Activated CD8-positive, alpha-beta memory T cell treated with anti-CD3 and anti-CD28 coated beads, Interleukin-2, amount 10 ng/mL, durations not matched to agents 7 days and 5 days (primary cell): ENCODE data around the gene DQX1. TPM values are rescaled to one million over a fixed set of nuclear protein-coding genes. Genes with fewer than 3 reads are reported as not detected.
A peak's percentile ranks its signal among the peaks of the same experiment; 100 is the strongest.

Experiments used
- ATAC-seq: fragments of 150-1000 bp; cut with Tn5 transposase; one replicate; pipeline ENCODE4 v1.10.0; 2021; ENCODE audit warnings: moderate library complexity
- CTCF ChIA-PET: fragments of 350-600 bp; sonication (Branson Sonifier 250); formaldehyde crosslinking; loops from one replicate; lab custom pipeline; 2021; ENCODE audit warnings: antibody characterized with exemption; lab: Charles Lee
- DNase-seq: peaks from one replicate; pipeline ENCODE4 v3.0.0-alpha.2; 2020
- H3K27ac Mint-ChIP-seq: one replicate; pipeline ENCODE4 v1.8.0; 2021; ENCODE audit warnings: mild to moderate bottlenecking, mixed read lengths
- H3K27me3 Mint-ChIP-seq: one replicate; pipeline ENCODE4 v1.8.0; 2021; ENCODE audit warnings: mixed read lengths
- H3K36me3 Mint-ChIP-seq: one replicate; pipeline ENCODE4 v1.8.0; 2021; ENCODE audit warnings: mild to moderate bottlenecking, mixed read lengths
- H3K4me1 Mint-ChIP-seq: one replicate; pipeline ENCODE4 v1.8.0; 2021; ENCODE audit warnings: mixed read lengths
- H3K4me3 Mint-ChIP-seq: one replicate; pipeline ENCODE4 v1.8.0; 2021; ENCODE audit warnings: mild to moderate bottlenecking, moderate library complexity, mixed read lengths
- H3K9me3 Mint-ChIP-seq: one replicate; pipeline ENCODE4 v1.8.0; 2022; ENCODE audit warnings: low read depth, mixed read lengths
- total RNA-seq, 2 experiments: library from RNA; stranded (reverse); gene quantifications; one replicate each; pipeline ENCODE4 v1.2.3, GENCODE V29; 2021

The DQX1 gene
- total RNA-seq, 2 experiments from 2014 or later, result 0.38 to 0.94 TPM

DNA sequence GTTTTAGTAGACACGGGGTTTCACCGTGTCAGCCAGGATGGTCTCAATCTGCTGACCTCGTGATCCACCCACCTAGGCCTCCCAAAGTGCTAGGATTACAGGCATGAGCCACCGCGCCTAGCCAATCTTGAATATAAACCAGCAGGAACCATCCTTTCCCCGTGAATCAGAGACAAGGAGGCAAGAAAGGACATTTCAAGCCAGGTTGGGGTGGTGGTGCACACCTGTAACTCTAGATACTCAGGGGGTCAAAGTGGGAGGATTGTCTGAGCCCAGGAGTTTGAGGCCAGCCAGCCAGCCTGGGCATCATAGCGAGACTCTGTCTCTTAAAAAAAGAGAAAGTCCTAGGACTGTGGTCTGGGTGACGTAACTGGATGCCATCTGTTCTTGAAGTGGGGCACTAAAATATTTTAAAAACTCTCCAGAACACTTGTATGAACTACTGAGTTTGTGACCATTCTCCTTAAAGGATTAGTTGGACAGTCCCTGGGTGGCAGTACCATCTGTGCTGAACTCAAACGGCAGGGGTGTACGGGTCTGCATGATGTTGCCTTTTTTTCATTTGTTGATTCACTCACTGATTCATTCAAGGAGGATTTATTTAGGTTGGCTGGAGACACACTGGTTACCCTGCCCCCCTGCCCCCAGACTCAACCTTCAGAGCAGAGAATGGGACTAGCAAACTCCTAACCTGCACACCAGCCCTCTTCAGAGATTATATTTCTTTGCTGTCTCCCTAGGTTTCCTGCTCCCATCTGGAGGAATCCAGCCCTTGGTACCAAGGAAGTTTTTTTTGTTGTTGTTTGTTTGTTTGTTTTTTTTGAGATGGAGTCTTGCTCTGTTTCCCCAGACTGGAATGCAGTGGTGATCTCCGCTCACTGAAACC lies 14.7 kb downstream of the DQX1 start:
- Mint-ChIP-seq H3K27me3 (peaks cover 45% of the 10 kb centered on the region), H3K36me3 (peaks cover 3% of the 10 kb centered on the region), H3K9me3 (no peaks in the 10 kb centered on the region), H3K27ac (no peak overlapping the region), H3K4me3 (no peak overlapping the region), H3K4me1 (peaks cover 48% of the 10 kb centered on the region)
- ATAC-seq, result no peak
- DNase-seq, result no peak
- CTCF ChIA-PET, result interaction anchor here (4.2 kb wide), 1 partner anchor 7 kb away, joined by 21 read pairs; no protein-coding TSS in a partner anchor

DNA sequence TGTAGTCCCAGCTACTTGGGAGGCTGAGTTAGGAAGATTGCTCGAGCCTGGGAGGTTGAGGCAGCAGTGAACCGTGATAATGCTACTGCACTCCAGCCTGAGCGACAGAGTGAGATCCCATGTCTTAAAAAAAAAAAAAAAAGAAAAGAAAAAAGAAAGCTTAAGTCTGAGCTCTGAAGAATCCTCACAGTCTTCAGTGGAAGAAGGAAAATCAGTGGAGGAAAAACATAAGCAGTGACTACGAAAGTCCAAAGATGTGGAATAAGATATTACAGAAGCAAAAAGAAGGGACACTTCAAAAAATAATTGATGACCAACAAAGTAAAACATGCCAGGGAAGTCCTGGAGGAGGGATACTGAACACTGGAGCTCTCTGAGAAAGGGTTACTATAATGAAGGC lies 15.8 kb downstream of the DQX1 start:
- Mint-ChIP-seq H3K4me1 (peaks cover 46% of the 10 kb centered on the region), H3K9me3 (no peaks in the 10 kb centered on the region), H3K27me3 (peaks cover 36% of the 10 kb centered on the region), H3K27ac (no peak overlapping the region), H3K4me3 (no peak overlapping the region), H3K36me3 (peaks cover 3% of the 10 kb centered on the region)
- DNase-seq (no peak), ATAC-seq (no peak)
- CTCF ChIA-PET, result interaction anchor here (0.6 to 2.3 kb wide), 5 partner anchors 10 to 37 kb away, joined by 3 to 6 read pairs (median 4); partner anchors contain the start of genes CCDC142, LBX2, MRPL53 and TTC31

DNA sequence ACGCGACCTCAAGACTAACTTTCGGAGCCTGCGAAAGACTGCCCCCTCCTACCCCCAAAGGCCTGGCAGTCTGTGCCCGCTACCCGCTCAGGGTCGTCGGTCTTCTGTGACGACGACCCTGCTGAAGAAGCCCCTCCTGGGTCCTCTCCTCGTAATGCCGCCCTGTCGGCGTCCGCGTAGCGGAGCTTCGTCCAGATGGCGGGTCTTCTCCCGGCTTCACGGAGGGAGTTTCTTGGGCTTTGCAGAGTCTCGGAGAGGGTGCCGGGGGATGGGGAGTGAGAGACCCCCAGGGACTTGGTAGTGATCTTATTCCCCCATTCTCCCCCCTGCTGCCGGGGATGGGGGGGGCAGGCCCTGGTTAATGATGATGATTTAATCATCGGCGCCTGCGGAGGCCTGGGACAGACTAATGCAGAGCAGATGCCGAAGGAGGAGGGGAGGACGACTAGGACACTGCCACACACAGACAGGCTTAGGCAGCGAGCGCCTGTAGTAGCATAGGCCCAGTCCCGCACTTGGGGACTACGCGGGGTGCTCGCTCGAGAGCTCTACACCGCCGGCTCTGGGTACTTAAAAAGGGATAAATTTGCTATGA lies 18.0 kb downstream of the DQX1 start:
- H3K36me3 Mint-ChIP-seq, result peaks cover 10% of the 10 kb centered on the region
- peaks cover 26% of the 10 kb centered on the region for H3K27me3 Mint-ChIP-seq
- DNase-seq (no peak), ATAC-seq (no peak)
- no peaks in the 10 kb centered on the region for H3K9me3 Mint-ChIP-seq
- H3K4me1 Mint-ChIP-seq, result peaks cover 54% of the 10 kb centered on the region
- H3K4me3 Mint-ChIP-seq, result peak overlapping the region; percentile 90
- CTCF ChIA-PET, result interaction anchor here (1.2 to 2.5 kb wide), 8 partner anchors 15 to 79 kb away, joined by 3 to 14 read pairs (median 5); partner anchors contain the start of genes CCDC142, INO80B, MRPL53 and TTC31
- H3K27ac Mint-ChIP-seq, result peak overlapping the region; percentile 99

DNA sequence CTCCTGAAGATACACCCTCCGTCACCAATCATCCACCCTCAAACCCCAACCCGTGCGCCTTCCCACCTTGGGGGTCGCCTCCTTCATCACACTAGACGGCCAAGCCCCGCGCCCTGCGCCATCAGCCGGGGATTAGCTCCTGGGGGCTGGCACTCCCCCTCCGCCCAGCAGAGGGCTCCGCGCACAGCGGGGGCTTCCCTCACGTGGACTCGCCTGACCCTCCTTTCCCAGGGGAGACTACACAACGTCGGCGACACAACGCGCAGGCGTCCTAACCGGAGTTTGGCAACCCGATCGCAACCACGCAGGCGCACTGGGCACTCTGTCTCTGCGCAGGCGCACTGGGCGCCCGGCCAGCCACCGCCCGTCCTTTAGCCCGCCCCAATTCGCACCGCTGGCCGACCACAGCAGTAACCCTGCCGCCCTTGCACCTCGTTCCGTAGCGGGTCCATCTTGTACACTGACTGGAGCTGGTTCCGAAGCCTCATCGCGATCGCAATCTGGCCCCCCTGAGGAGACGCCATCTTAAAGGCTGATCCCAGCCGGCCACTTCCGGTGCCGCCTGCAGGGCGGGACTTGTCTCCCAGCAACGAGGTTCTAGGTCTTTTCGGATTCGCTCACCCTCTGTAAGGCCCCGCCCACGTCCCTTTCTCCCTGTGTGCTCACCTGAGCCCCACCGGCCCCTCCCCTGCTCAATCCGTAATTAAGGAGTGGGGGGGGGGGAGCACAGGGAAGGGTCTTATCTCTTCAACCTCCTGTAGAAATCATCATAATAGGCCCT lies 18.7 kb downstream of the DQX1 start, which contains the start of gene PCGF1:
Gene PCGF1 (minus strand): TSS at position 551 of the 781 bp plus-strand sequence. CDS start 27 bp downstream, at position 524.
- H3K4me1 Mint-ChIP-seq, result peaks cover 59% of the 10 kb centered on the region
- peaks cover 10% of the 10 kb centered on the region for H3K36me3 Mint-ChIP-seq
- peaks cover 24% of the 10 kb centered on the region for H3K27me3 Mint-ChIP-seq
- H3K9me3 Mint-ChIP-seq, result no peaks in the 10 kb centered on the region
- DNase-seq (peak; percentile 99), ATAC-seq (peak; percentile 88)
- CTCF ChIA-PET, result interaction anchor here (0.9 to 2.5 kb wide), 10 partner anchors 8 to 82 kb away, joined by 3 to 14 read pairs (median 4); partner anchors contain the start of genes CCDC142, INO80B, MRPL53 and TTC31
- peak within 1 kb of the TSS; percentile 90 for H3K4me3 Mint-ChIP-seq
- H3K27ac Mint-ChIP-seq, result peak within 1 kb of the TSS; percentile 99

DNA sequence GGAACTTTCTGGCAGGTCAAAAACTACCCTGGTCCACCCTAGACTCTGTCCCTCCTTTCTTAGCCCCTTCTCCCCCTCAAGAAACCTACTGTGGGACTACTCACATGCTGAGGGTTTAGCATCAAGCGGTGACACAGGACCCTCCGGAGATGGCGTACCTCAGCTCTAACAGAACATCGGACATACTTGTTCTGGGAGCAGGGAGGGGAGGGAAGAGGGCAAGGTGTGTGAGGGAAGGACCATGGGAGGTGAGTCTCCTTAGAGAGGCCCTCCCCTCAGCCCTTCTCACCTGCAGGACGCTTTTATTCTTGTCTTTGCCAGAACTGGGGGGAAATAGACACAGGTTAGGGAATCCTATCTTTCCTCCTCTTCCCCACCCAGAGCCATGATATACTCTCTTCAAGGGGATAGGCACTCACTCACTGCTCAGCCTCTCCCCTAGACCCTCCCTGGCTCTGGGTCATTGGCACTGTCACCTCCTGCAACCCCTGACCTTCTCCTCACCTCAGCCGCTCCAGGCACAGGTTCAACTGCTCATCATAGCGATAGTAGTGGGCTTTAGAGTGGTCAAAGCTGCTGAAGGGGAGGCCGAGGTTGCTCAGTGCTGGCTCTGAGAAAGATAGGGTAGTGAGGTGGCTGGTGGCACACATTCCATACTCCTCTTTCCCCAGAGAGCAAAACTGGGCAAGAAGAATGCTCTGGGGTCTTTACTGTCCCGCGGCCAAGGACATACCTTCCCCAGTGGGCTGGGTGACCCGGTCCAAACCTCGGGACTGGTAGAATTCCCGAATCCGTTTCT lies 20.4 kb downstream of the DQX1 start:
- ATAC-seq, result no peak
- H3K4me1 Mint-ChIP-seq, result peaks cover 55% of the 10 kb centered on the region
- H3K36me3 Mint-ChIP-seq, result peaks cover 10% of the 10 kb centered on the region
- H3K27ac Mint-ChIP-seq, result no peak overlapping the region
- no peaks in the 10 kb centered on the region for H3K9me3 Mint-ChIP-seq
- H3K27me3 Mint-ChIP-seq, result peaks cover 24% of the 10 kb centered on the region
- CTCF ChIA-PET, result interaction anchor here (1.3 to 6.9 kb wide), 6 partner anchors 8 to 82 kb away, joined by 3 to 39 read pairs (median 15); partner anchors contain the start of genes AUP1, CCDC142, HTRA2 and TLX2
- H3K4me3 Mint-ChIP-seq, result no peak overlapping the region
- no peak for DNase-seq

DNA sequence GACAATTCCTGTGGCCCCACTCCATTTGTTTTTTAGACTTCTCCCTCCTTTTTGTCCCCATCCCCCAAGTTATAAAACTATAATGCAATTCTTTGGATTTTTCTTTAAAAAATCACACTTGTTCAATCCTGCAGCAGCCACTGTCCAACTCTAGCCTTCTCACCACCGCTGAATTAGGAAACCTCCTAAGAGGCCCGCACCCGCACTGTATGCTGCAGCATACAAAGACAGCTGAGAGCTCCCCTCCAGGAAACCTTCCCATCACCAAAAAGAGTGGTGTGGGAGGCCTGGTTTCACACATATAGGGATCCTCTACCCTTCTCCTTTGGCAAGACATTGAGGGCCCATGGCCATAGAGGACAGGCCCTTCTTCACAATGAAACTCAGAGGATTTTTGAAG lies 21.4 kb downstream of the DQX1 start:
- Mint-ChIP-seq H3K36me3 (peaks cover 10% of the 10 kb centered on the region), H3K9me3 (no peaks in the 10 kb centered on the region), H3K4me1 (peaks cover 52% of the 10 kb centered on the region), H3K27me3 (peaks cover 32% of the 10 kb centered on the region), H3K27ac (no peak overlapping the region), H3K4me3 (no peak overlapping the region)
- CTCF ChIA-PET, result interaction anchor here (1.3 to 6.9 kb wide), 4 partner anchors 9 to 83 kb away, joined by 3 to 39 read pairs (median 22); partner anchors contain the start of genes AUP1, CCDC142, HTRA2 and TLX2
- ATAC-seq (no peak), DNase-seq (no peak)

DNA sequence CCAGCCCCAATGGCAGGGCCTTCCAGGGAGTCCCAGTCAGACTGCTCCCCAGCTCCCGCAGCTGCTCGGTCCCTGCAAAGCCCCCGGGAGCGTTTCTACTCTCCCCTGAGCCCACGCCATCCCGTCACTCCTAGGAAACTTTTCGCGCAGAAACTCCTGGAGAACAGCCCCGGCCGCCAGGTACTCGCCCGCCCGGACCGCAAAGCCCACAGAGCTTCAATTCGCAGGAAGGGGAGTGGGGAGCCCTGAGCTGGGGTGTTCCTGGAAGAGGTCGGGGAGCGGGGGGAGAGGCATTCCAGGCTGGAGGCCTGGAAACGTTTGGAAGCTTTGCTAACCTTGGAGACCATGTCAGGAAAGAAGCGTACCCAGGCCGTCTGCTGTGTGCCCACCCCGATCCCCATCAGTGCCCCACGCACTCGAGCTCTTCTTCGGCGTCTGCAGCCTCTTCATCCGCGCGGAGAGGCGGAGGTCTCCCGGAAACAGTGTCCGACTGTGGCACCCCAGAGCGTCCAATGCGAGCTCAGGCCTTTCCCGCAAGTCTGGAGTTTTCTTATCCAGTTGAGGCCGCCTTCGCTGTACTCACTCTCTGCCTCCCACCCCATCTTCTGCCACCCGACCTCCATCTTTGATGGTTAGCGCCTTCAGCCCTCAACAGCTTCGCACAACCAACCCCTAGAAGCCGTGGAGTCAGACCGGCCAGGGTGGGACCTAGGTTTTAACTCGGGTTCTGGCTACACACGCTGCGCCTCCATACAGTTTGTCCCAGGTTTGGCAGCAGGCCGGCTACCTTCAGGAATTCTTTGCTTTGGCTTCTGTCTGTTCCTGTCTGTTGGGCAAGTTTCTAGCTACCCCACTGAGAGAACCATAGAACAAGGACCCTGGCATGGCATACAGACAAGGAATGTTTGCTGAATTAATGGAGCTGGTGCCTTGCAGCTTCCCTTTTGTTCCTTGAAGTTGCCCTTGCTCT lies 22.2 kb downstream of the DQX1 start:
- ATAC-seq (no peak), DNase-seq (no peak)
- Mint-ChIP-seq H3K27ac (peak overlapping the region; percentile 63), H3K36me3 (peaks cover 10% of the 10 kb centered on the region), H3K4me1 (peaks cover 57% of the 10 kb centered on the region), H3K4me3 (peak overlapping the region; percentile 77), H3K27me3 (peaks cover 37% of the 10 kb centered on the region), H3K9me3 (no peaks in the 10 kb centered on the region)
- CTCF ChIA-PET, result interaction anchor here (0.9 to 6.9 kb wide), 17 partner anchors 10 to 354 kb away, joined by 3 to 39 read pairs (median 4); partner anchors contain the start of genes AUP1, CCDC142, DQX1 and HTRA2

DNA sequence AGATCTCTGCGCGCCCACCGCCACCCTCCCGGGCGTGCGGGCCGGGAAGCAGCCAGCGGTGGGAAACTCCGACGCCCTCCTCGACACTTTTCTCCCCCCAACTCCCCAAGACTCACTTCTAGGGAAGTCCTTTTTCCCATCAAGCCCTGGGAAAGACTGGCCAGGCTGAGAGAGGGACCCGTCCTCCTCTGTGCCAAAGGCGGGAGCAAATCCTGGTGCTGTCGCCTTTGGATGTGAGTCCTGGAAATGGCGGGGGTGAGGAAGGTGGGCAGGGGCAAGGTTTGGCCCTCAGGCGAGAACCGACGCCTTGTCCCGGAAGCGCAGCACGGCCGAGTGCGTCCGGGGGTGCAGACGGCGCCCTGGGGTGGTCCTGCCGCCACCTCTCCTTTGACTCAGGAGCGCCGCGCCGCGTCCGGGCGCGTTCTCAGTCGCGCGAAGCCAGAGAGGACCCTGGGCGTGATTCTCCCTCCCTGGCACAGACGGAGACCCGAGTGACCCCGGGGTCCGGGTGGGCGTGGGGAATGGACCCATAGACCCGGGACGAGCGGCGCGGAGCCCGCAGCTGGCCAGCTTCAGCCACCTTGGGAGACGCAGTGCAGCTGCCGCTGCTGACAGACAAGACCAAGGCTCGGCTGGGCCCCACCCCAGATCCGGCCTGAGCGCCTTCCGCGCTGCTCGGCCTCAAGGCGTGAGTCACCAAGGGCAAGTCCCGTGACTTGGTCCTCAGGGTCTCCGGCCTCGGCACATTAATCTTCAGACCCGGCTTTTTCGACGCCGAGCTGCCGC lies 23.1 kb downstream of the DQX1 start:
- H3K4me3 Mint-ChIP-seq, result peak overlapping the region; percentile 77
- peaks cover 10% of the 10 kb centered on the region for H3K36me3 Mint-ChIP-seq
- DNase-seq, result peak; percentile 78
- H3K4me1 Mint-ChIP-seq, result peaks cover 56% of the 10 kb centered on the region
- H3K27me3 Mint-ChIP-seq, result peaks cover 44% of the 10 kb centered on the region
- CTCF ChIA-PET, result interaction anchor here (0.9 to 6.9 kb wide), 16 partner anchors 9 to 353 kb away, joined by 3 to 39 read pairs (median 4); partner anchors contain the start of genes AUP1, CCDC142, DQX1 and HTRA2
- no peaks in the 10 kb centered on the region for H3K9me3 Mint-ChIP-seq
- peak; percentile 40 for ATAC-seq
- H3K27ac Mint-ChIP-seq, result peak overlapping the region; percentile 63

DNA sequence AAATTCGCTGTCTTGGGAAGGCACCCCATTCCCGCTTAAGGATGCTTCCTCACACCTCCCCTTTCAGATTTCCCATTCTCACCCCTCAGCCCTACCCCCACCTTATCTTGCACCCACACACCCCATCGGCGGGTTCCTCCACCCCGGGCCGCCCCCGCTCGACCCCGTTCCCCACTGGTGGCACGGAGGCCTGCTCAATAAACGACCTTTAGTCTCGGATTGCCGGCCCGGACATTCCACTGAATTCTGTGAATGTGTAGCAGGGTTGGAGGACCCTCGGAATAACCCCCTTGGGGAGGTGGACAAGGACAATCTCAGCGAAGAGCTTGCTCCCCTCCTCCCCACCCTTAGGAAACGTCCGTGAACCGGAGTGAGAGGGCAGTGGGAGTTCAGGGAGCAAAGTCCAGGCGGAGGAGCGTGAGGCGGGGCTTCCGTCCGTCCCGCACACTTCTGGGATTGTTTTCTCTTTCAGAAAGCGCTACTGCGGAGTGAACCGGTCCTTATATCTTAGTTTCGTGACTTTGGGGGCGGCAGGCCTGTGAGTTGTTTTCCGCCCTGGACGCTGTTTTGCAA lies 23.8 kb downstream of the DQX1 start:
- Mint-ChIP-seq H3K4me3 (peak overlapping the region; percentile 77), H3K36me3 (peaks cover 10% of the 10 kb centered on the region), H3K9me3 (no peaks in the 10 kb centered on the region), H3K4me1 (peaks cover 59% of the 10 kb centered on the region), H3K27ac (no peak overlapping the region), H3K27me3 (peaks cover 49% of the 10 kb centered on the region)
- DNase-seq, result no peak
- no peak for ATAC-seq
- CTCF ChIA-PET, result interaction anchor here (1.6 to 6.9 kb wide), 5 partner anchors 12 to 86 kb away, joined by 3 to 39 read pairs (median 15); partner anchors contain the start of genes AUP1, CCDC142, HTRA2 and TTC31
